ENCODE results near the gene FKBP4.

DNA sequence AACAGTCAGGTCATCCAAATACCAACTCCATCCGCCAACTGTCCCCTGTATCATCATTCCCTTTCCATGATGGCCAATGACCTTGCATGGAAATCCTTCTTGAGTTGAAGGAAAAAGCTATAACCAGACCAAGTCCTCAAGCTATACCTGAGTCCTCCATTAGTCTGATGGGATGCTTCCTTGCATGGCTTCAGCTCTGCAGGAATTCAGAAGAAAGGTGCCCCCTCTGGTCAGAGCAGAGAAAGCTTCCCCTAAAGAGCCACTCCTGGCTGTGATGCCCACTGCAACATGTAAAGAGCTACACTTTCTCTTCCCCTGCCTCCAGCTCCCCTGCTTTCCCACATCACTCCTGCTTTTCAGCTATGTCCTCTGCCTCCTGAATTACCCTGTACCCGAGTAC is 43.1 kb upstream of the FKBP4 start:
- TF ChIP-seq TARDBP (IDR thresholded peaks at IDR 0.05) (no peak), ARNT (IDR thresholded peaks at IDR 0.05) (no peak), HDGF (IDR thresholded peaks at IDR 0.05; ENCODE audit: borderline replicate concordance) (no peak), LEF1 (IDR thresholded peaks at IDR 0.05; ENCODE audit: borderline replicate concordance) (no peak), FOXM1 (IDR thresholded peaks at IDR 0.05; ENCODE audit: borderline replicate concordance) (no peak), SP1 (IDR thresholded peaks at IDR 0.05) (no peak), ZNF384 (IDR thresholded peaks at IDR 0.05) (no peak)

All from HEK293T (cell line).